Heart left ventricle (tissue), 16 donors: ENCODE data around the gene RBPMS2. TPM values are rescaled to one million over a fixed set of nuclear protein-coding genes. Genes with fewer than 3 reads are reported as not detected.
A peak's percentile ranks its signal among the peaks of the same experiment; 100 is the strongest.
"Not testable (repeated sequence)": the region's sequence is repeated elsewhere in the genome, so short reads cannot be mapped to it uniquely, and the experiment has no call there.

ENCODE experiments used
- ATAC-seq, 4 donors: fragments of 200-7000 bp; cut with Tn5 transposase; one replicate each; pipeline ENCODE4 v1.9.1; 2020 to 2022; ENCODE audit warnings: moderate library complexity in 4 of 4, mild to moderate bottlenecking in 3 of 4, moderate number of reproducible peaks in 1 of 4
- DNase-seq, 5 donors: peaks; one replicate each; pipeline ENCODE4 v3.0.0-alpha.2; 2020
- H3K27ac ChIP-seq, 12 donors: fragments of 200-600 bp; sonication (generic) in 4 of 12; one replicate each; pipeline versions ENCODE4 v1.5.0 to v1.8.0; 2016 to 2022; ENCODE audit warnings: mild to moderate bottlenecking in 2 of 12
- H3K27me3 ChIP-seq, 9 donors: fragments of 200-600 bp; sonication (generic) in 2 of 9; one replicate each; pipeline versions ENCODE4 v1.5.1 to v1.8.0; 2016 to 2022; ENCODE audit warnings: mild to moderate bottlenecking in 3 of 9
- H3K36me3 ChIP-seq, 9 donors: fragments of 200-600 bp; sonication (generic) in 2 of 9; one replicate each; pipeline versions ENCODE4 v1.5.0 to v1.8.0; 2018 to 2022; ENCODE audit warnings: mild to moderate bottlenecking in 2 of 9
- H3K4me1 ChIP-seq, 12 donors: fragments of 200-600 bp; sonication (generic) in 4 of 12; one replicate each; pipeline versions ENCODE4 v1.5.0 to v1.8.0; 2016 to 2022; ENCODE audit warnings: mild to moderate bottlenecking in 3 of 12
- H3K4me3 ChIP-seq, 12 donors: fragments of 200-600 bp; sonication (generic) in 4 of 12; one replicate each; pipeline versions ENCODE4 v1.5.0 to v1.8.0; 2017 to 2022; ENCODE audit warnings: mild to moderate bottlenecking in 9 of 12, moderate library complexity in 4 of 12
- H3K9me3 ChIP-seq, 12 donors: fragments of 200-600 bp; sonication (generic) in 4 of 12; one replicate each; pipeline versions ENCODE4 v1.5.0 to v1.8.0; 2016 to 2022; ENCODE audit warnings: mild to moderate bottlenecking in 1 of 12
- CTCF ChIP-seq, 12 donors: fragments of 200-600 bp; sonication (generic) in 4 of 12; IDR thresholded peaks; one replicate each; pipeline versions ENCODE4 v1.5.0 to v1.8.0; 2018 to 2022; ENCODE audit warnings: antibody characterized with exemption in 12 of 12, mild to moderate bottlenecking in 5 of 12
- POLR2A ChIP-seq, 2 donors: fragments of 450-650 bp; IDR thresholded peaks; one replicate each; pipeline ENCODE4 v1.6.1; 2017; ENCODE audit warnings: antibody characterized with exemption in 2 of 2, mild to moderate bottlenecking in 2 of 2, moderate library complexity in 2 of 2
- WGBS, 4 donors: extraction: QIAGEN DNeasy Blood & Tissue Kit in 2 of 4; methylation state at CpG; one replicate each; pipeline versions ENCODE4 v1.1.5 to v1.1.7; 2013 to 2018; 5-methylcytosine and 5-hydroxymethylcytosine counted together
- intact Hi-C, 10 donors: fragments of 100-400 bp; cut with DNase I; formaldehyde crosslinking; loops; one replicate each; pipeline versions ENCODE4 v1.11.1 to v1.14.2; 2022
- polyA plus RNA-seq, 2 donors: library from polyadenylated mRNA; stranded (reverse); fragments of 200-250 nt; gene quantifications; one replicate each; pipeline ENCODE4 v1.2.3, GENCODE V29; 2013
- total RNA-seq, 9 donors: library from RNA; depleted of rRNA in 2 of 9; stranded (reverse); fragments of >200 nt in 2 of 9; fragmentation: NEBNext Ultra II Directional in 3 of 9; extraction: Animal tissue kit (Norgen Biotek cat#: 25700) in 3 of 9; gene quantifications; one replicate each; pipeline versions ENCODE4 v1.1.0 to v1.2.4, GENCODE V29; 2016 to 2023
- donor health status: ischemic (EF 13 %, LVEDD 7.1; RV severe dilation, severe dysfunction).
- donor health status: healthy with polysubstance abuse.
- donor health status: DM: no; HTN: yes; CAD: no.
- donor health status: DM: no; HTN: no; CAD: no.
- donor health status: ischemic (EF 25% LVEDD 6.9; RV normal size, moderate dysfunction).
- donor health status: ischemic (EF 25% LVEDD 5.7; RV mildly dilated, moderate dysfunction).
- donor health status: healthy.
- donor health status: DM: yes; HTN: yes; CAD: no.
- donor health status: ischemic (EF 35%, LVEDD 5.7; RV mildly dilated, moderate dysfunction).
- donor health status: nonischemic (EF 11% LVEDD 7.7; RV severe dilation, severe dysfunction).
- donor health status: DM: yes; HTN: yes; CAD: no.
- donor health status: PGD.
- donor health status: ischemic (EF 29% LVEDD 5.4; RV normal size, mild dysfunction).
- donor health status: nonischemic (EF 23%, LVEDD 6.1; RV moderate dilation, normal function).

RBPMS2 gene
- total and polyA plus RNA-seq, 11 donors: 49.8 to 530 (median 202) TPM

- Histone ChIP-seq H3K27ac (peak overlapping the region in 10 of 12 donors; percentile 16 to 90 (median 69)), H3K4me3 (no peak overlapping the region), H3K9me3 (no peaks in the 10 kb centered on the region), H3K27me3 (no peaks in the 10 kb centered on the region), H3K36me3 (no peaks in the 10 kb centered on the region), H3K4me1 (peaks cover 0 to 39% (median 12%) of the 10 kb centered on the region in 12 donors)
- TF ChIP-seq CTCF (IDR thresholded peaks at IDR 0.05) (no peak), POLR2A (IDR thresholded peaks at IDR 0.05) (no peak)
- ATAC-seq (no peak), DNase-seq (no peak)
- intact Hi-C loops: loop anchor here in 2 of 10 donors (5.0 kb wide), 2 partner anchors 32 to 57 kb away; no protein-coding TSS in a partner anchor
- WGBS, 4 donors: 38 to 62% (median 50%) methylated on average over 2 of the region's 2 CpGs
These were observed 29.2 kb upstream of the RBPMS2 start for GRCh38 chr15:64804619-64805018.

GRCh38 chr15:64803526-64803925, 28.1 kb upstream of the RBPMS2 start:
- Histone ChIP-seq H3K4me1 (peaks cover 0 to 39% (median 12%) of the 10 kb centered on the region in 12 donors), H3K27ac (peak overlapping the region in 8 of 12 donors; percentile 16 to 90 (median 76)), H3K27me3 (no peaks in the 10 kb centered on the region), H3K9me3 (no peaks in the 10 kb centered on the region), H3K4me3 (no peak overlapping the region), H3K36me3 (no peaks in the 10 kb centered on the region)
- TF ChIP-seq POLR2A (IDR thresholded peaks at IDR 0.05): no peak
- no peak for TF ChIP-seq CTCF (IDR thresholded peaks at IDR 0.05)
- DNase-seq (no peak), ATAC-seq (no peak)
- WGBS, 4 donors: 95 to 98% (median 96%) methylated on average over 1 of the region's 1 CpG
- intact Hi-C loops: loop anchor here in 2 of 10 donors (2.0 kb wide), 2 partner anchors 29 to 63 kb away; partner anchors contain the start of gene RBPMS2 (in 1 of the 2)

- H3K27ac ChIP-seq: peak overlapping the region in 8 of 12 donors; percentile 7 to 93 (median 81)
- no peak for ATAC-seq
These were observed 25.1 kb upstream of the RBPMS2 start for GRCh38 chr15:64800476-64800875.

GRCh38 chr15:64798905-64799304, 23.5 kb upstream of the RBPMS2 start:
- H3K36me3 ChIP-seq, intact Hi-C loops, DNase-seq, H3K4me3 ChIP-seq, H3K27ac ChIP-seq, H3K9me3 ChIP-seq, ATAC-seq, H3K27me3 ChIP-seq: not testable (repeated sequence)
- H3K4me1 ChIP-seq: peaks cover 0 to 25% (median 9%) of the 10 kb centered on the region in 12 donors
- WGBS, 4 donors: 90 to 91% methylated on average over 17 to 28 of the region's 29 CpGs; no CpG with 5 or more reads in 2 of the 4 donors

More at GRCh38 chr15:64800476-64800875, 25.1 kb upstream of the RBPMS2 start:
- intact Hi-C loops: no loop called here
- H3K9me3 ChIP-seq: no peaks in the 10 kb centered on the region
- no peak for DNase-seq
- peaks cover 0 to 31% (median 9%) of the 10 kb centered on the region in 12 donors for H3K4me1 ChIP-seq
- H3K27me3 ChIP-seq: no peaks in the 10 kb centered on the region
- TF ChIP-seq POLR2A (IDR thresholded peaks at IDR 0.05) (no peak), CTCF (IDR thresholded peaks at IDR 0.05) (no peak)
- 96 to 100% (median 98%) methylated on average over 2 of the region's 2 CpGs for WGBS, 4 donors
- no peak overlapping the region for H3K4me3 ChIP-seq
- no peaks in the 10 kb centered on the region for H3K36me3 ChIP-seq

- H3K27ac ChIP-seq, H3K9me3 ChIP-seq, ATAC-seq, H3K27me3 ChIP-seq, DNase-seq, H3K36me3 ChIP-seq, H3K4me1 ChIP-seq, H3K4me3 ChIP-seq, intact Hi-C loops: not testable (repeated sequence)
- WGBS, 4 donors: 92 to 94% (median 93%) methylated on average over 9 of the region's 9 CpGs
These were observed 20.5 kb upstream of the RBPMS2 start for GRCh38 chr15:64795921-64796320.

- H3K27me3 ChIP-seq, intact Hi-C loops, DNase-seq, ATAC-seq, H3K27ac ChIP-seq, H3K4me1 ChIP-seq, H3K9me3 ChIP-seq, H3K36me3 ChIP-seq, H3K4me3 ChIP-seq: not testable (repeated sequence)
- 92 to 98% (median 95%) methylated on average over 7 of the region's 7 CpGs for WGBS, 4 donors
These were observed 19.9 kb upstream of the RBPMS2 start for GRCh38 chr15:64795299-64795698.
